HepG2 (cell line): Measurements from ENCODE around the gene CMTM1. TPM values are rescaled to one million over a fixed set of nuclear protein-coding genes. Genes with fewer than 3 reads are reported as not detected.

Experiments used
- DNMT1 ChIP-seq: sonication (generic); formaldehyde crosslinking; IDR thresholded peaks from 2 replicates; pipeline ENCODE4 v1.5.1; 2020; ENCODE audit warnings: mild to moderate bottlenecking, missing genetic modification reagents
- ERF ChIP-seq: IDR thresholded peaks from 2 replicates; pipeline ENCODE4 v1.6.1; 2018; ENCODE audit warnings: missing biosample characterization, missing genetic modification reagents
- ETV6 ChIP-seq: sonication (generic); formaldehyde crosslinking; conservative IDR thresholded peaks from 2 replicates; pipeline ENCODE4 v1.4.0; 2020; ENCODE audit warnings: missing genetic modification reagents
- HOXA5 ChIP-seq: sonication (generic); formaldehyde crosslinking; IDR thresholded peaks from 2 replicates; pipeline ENCODE4 v1.4.0; 2020; ENCODE audit warnings: missing genetic modification reagents
- IRX3 ChIP-seq: sonication (generic); formaldehyde crosslinking; IDR thresholded peaks from 2 replicates; pipeline ENCODE4 v1.8.1; 2023; ENCODE audit warnings: mild to moderate bottlenecking, low read depth, missing genetic modification reagents, borderline replicate concordance
- KDM1A ChIP-seq: IDR thresholded peaks from 2 replicates; pipeline ENCODE4 v1.6.1; 2016; ENCODE audit warnings: missing compliant biosample characterization
- KDM5A ChIP-seq: fragments of 200-600 bp; sonication (generic); IDR thresholded peaks from 2 replicates; pipeline ENCODE4 v1.7.0; 2018; ENCODE audit warnings: antibody characterized with exemption, mild to moderate bottlenecking, low read length, borderline replicate concordance
- MLLT10 ChIP-seq: sonication (generic); formaldehyde crosslinking; IDR thresholded peaks from 2 replicates; pipeline ENCODE4 v1.4.0; 2020; ENCODE audit warnings: missing genetic modification reagents
- TFDP2 ChIP-seq: sonication (generic); formaldehyde crosslinking; IDR thresholded peaks from 2 replicates; pipeline ENCODE4 v1.4.0; 2020; ENCODE audit warnings: missing genetic modification reagents
- THRA ChIP-seq: sonication (generic); formaldehyde crosslinking; IDR thresholded peaks from 2 replicates; pipeline ENCODE4 v1.4.0; 2020; ENCODE audit warnings: missing genetic modification reagents, borderline replicate concordance
- ZFP41 ChIP-seq: sonication (generic); formaldehyde crosslinking; IDR thresholded peaks from 2 replicates; pipeline ENCODE4 v1.4.0; 2020; ENCODE audit warnings: mild to moderate bottlenecking, missing genetic modification reagents, borderline replicate concordance
- ZFX ChIP-seq: sonication (generic); formaldehyde crosslinking; IDR thresholded peaks from 2 replicates; pipeline ENCODE4 v1.4.0; 2020; ENCODE audit warnings: mild to moderate bottlenecking, low read depth, missing genetic modification reagents, moderate library complexity
- ZNF136 ChIP-seq: sonication (generic); formaldehyde crosslinking; IDR thresholded peaks from 2 replicates; pipeline ENCODE4 v1.8.1; 2022; ENCODE audit warnings: low read depth, mild to moderate bottlenecking, moderate library complexity, missing genetic modification reagents
- ZNF431 ChIP-seq: sonication (generic); formaldehyde crosslinking; IDR thresholded peaks from 2 replicates; pipeline ENCODE4 v1.9.0; 2022; ENCODE audit warnings: missing genetic modification reagents, low read depth, mild to moderate bottlenecking, borderline replicate concordance
- ZNF790 ChIP-seq: sonication (generic); formaldehyde crosslinking; IDR thresholded peaks from 2 replicates; pipeline ENCODE4 v1.8.0; 2022; ENCODE audit warnings: missing genetic modification reagents, mild to moderate bottlenecking, borderline replicate concordance
- ZNF83 ChIP-seq: sonication (generic); formaldehyde crosslinking; IDR thresholded peaks from 2 replicates; pipeline ENCODE4 v1.4.0; 2020; ENCODE audit warnings: missing genetic modification reagents, mild to moderate bottlenecking, borderline replicate concordance
- polyA plus RNA-seq, 8 experiments: library from polyadenylated mRNA; depleted of rRNA in 3 of 8; stranded (reverse) in 7 of 8; unstranded in 1 of 8; fragments of >200 nt; fragmentation: Illumina TruSeq in 4 of 8; extraction: Trizol in 4 of 8; gene quantifications; 2 replicates each; pipeline versions ENCODE4 v1.2.1 to v1.2.3, GENCODE V29; 2011 to 2016; ENCODE audit warnings: low read depth in 4 of 8, missing spikeins in 1 of 8, mixed read lengths in 1 of 8; ENCODE audit not compliant: insufficient read depth in 1 of 8
- total RNA-seq, 5 experiments: library from RNA; depleted of rRNA; stranded (reverse); fragments of >200 nt; fragmentation: Illumina TruSeq; extraction: Trizol; gene quantifications; 2 replicates each; pipeline ENCODE4 v1.2.3, GENCODE V29; 2016; ENCODE audit warnings: low read depth in 1 of 5
- TF ChIP-seq, protein P1 (sequence below): IDR thresholded peaks from 2 replicates; pipeline ENCODE4 v1.6.1; 2012; ENCODE audit warnings: low read length, improper control_type of control experiment
- TF ChIP-seq, protein P2 (sequence below): sonication (generic); formaldehyde crosslinking; IDR thresholded peaks from 2 replicates; pipeline ENCODE4 v1.4.0; 2020; ENCODE audit warnings: mild to moderate bottlenecking, missing genetic modification reagents

Gene CMTM1
- total and polyA plus RNA-seq, 2 of the 13 experiments (the other 11 are each of a cell fraction or from before 2014, with no cell fraction given) = 1.7 to 2.9 TPM

DNA sequence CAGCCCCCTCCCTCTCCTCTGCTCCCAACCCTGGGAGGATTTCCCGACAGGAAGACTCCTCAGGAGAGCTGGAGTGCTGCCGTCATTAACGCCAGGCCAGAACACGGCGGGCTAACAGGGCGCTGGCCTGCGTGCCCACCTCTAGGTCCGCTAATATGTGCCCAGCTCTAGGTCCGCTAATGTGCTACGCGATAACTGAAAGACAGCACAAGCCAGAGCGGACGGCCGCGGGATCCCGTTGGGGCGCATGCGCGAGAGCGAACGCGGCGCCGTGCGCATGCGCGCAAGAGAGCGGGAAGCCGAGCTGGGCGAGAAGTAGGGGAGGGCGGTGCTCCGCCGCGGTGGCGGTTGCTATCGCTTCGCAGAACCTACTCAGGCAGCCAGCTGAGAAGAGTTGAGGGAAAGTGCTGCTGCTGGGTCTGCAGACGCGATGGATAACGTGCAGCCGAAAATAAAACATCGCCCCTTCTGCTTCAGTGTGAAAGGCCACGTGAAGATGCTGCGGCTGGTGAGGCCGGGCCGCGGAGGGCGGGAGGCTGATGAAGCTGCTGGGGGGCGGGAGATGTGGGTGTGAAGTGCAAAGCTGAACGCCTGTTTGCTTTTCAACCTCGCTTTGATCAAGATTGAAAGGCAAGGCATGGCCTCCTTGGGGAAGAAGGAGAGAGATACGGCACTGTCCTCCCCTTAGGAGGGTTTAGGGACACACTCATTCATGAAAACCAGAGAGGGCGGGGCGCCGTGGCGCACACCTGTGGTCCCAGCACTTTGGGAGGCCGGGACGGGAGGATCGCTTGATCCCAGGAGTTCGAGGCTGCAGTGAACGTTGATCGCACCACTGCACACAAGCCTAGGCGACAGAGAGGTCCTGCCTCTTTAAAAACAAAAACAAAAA is 13.7 kb upstream of the CMTM1 start, which contains the start of gene CKLF (continued):
- TF ChIP-seq ZNF790 = peak; percentile 98; the same call in 1 of the 2 replicates
- peak; percentile 82 for TF ChIP-seq ETV6 (CRISPR knock-in tag)
- TF ChIP-seq DNMT1 (CRISPR knock-in tag) = peak; percentile 97
- TF ChIP-seq HOXA5 (CRISPR knock-in tag) = peak; percentile 98
- peak; percentile 99 for TF ChIP-seq ERF (CRISPR knock-in tag)
- peak; percentile 47 for TF ChIP-seq KDM5A
- peak; percentile 98 for TF ChIP-seq ZFP41 (CRISPR knock-in tag)
- peak; percentile 36 for TF ChIP-seq THRA
- TF ChIP-seq MLLT10 (CRISPR knock-in tag) = 0 out of 2 replicates have a peak, but pooled peaks have one; percentile 67
- peak; percentile 97 for TF ChIP-seq ZNF136
- TF ChIP-seq ZNF83 (CRISPR knock-in tag) = peak; percentile 98; the same call in 1 of the 2 replicates
- TF ChIP-seq TFDP2 (CRISPR knock-in tag) = peak; percentile 99
- peak; percentile 92 for TF ChIP-seq ZNF431 (CRISPR knock-in tag)
- TF ChIP-seq KDM1A (CRISPR knock-in tag) = no peak
- TF ChIP-seq, protein P1, sequence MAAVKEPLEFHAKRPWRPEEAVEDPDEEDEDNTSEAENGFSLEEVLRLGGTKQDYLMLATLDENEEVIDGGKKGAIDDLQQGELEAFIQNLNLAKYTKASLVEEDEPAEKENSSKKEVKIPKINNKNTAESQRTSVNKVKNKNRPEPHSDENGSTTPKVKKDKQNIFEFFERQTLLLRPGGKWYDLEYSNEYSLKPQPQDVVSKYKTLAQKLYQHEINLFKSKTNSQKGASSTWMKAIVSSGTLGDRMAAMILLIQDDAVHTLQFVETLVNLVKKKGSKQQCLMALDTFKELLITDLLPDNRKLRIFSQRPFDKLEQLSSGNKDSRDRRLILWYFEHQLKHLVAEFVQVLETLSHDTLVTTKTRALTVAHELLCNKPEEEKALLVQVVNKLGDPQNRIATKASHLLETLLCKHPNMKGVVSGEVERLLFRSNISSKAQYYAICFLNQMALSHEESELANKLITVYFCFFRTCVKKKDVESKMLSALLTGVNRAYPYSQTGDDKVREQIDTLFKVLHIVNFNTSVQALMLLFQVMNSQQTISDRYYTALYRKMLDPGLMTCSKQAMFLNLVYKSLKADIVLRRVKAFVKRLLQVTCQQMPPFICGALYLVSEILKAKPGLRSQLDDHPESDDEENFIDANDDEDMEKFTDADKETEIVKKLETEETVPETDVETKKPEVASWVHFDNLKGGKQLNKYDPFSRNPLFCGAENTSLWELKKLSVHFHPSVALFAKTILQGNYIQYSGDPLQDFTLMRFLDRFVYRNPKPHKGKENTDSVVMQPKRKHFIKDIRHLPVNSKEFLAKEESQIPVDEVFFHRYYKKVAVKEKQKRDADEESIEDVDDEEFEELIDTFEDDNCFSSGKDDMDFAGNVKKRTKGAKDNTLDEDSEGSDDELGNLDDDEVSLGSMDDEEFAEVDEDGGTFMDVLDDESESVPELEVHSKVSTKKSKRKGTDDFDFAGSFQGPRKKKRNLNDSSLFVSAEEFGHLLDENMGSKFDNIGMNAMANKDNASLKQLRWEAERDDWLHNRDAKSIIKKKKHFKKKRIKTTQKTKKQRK = no peak
- TF ChIP-seq ZFX (CRISPR knock-in tag) = peak; percentile 96
- TF ChIP-seq, protein P2, sequence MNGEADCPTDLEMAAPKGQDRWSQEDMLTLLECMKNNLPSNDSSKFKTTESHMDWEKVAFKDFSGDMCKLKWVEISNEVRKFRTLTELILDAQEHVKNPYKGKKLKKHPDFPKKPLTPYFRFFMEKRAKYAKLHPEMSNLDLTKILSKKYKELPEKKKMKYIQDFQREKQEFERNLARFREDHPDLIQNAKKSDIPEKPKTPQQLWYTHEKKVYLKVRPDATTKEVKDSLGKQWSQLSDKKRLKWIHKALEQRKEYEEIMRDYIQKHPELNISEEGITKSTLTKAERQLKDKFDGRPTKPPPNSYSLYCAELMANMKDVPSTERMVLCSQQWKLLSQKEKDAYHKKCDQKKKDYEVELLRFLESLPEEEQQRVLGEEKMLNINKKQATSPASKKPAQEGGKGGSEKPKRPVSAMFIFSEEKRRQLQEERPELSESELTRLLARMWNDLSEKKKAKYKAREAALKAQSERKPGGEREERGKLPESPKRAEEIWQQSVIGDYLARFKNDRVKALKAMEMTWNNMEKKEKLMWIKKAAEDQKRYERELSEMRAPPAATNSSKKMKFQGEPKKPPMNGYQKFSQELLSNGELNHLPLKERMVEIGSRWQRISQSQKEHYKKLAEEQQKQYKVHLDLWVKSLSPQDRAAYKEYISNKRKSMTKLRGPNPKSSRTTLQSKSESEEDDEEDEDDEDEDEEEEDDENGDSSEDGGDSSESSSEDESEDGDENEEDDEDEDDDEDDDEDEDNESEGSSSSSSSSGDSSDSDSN (CRISPR knock-in tag) = peak; percentile 84
- peak; percentile 98; the same call in 1 of the 2 replicates for TF ChIP-seq IRX3 (CRISPR knock-in tag)
